Tongue (tissue), 2 donors: ENCODE results near the gene TMEM97. TPM values are rescaled to one million over a fixed set of nuclear protein-coding genes. Genes with fewer than 3 reads are reported as not detected.

Experiments
- DNase-seq: peaks from one replicate; pipeline ENCODE4 v3.0.0-alpha.2; 2015
- total RNA-seq: library from RNA; depleted of rRNA; stranded (reverse); fragments of >200 nt; gene quantifications from one replicate; pipeline ENCODE4 v1.2.3, GENCODE V29; 2014

TMEM97 gene
- total RNA-seq, 1 donor from 2014 or later, result 12.1 TPM

- no peak for DNase-seq
Measured at GRCh38 chr17:28317099-28317965, 1.7 kb upstream of the TMEM97 start.

GRCh38 chr17:28317966-28318758, 838 bp upstream of the TMEM97 start:
- no peak for DNase-seq

- no peak for DNase-seq
Measured at GRCh38 chr17:28319598-28319935, 567 bp downstream of the TMEM97 start.

- DNase-seq, result no peak
Measured at GRCh38 chr17:28320215-28321061, 1.4 kb downstream of the TMEM97 start.

- no peak for DNase-seq
Measured at GRCh38 chr17:28324267-28324745, 5.3 kb downstream of the TMEM97 start.

- no peak for DNase-seq
Measured at GRCh38 chr17:28324781-28325180, 5.8 kb downstream of the TMEM97 start.

GRCh38 chr17:28325211-28325610, 6.2 kb downstream of the TMEM97 start:
- DNase-seq, result no peak

GRCh38 chr17:28326114-28326513, 7.1 kb downstream of the TMEM97 start:
- DNase-seq, result no peak

GRCh38 chr17:28327031-28327607, 8.1 kb downstream of the TMEM97 start:
- no peak for DNase-seq

- no peak for DNase-seq
Measured at GRCh38 chr17:28327709-28328108, 8.7 kb downstream of the TMEM97 start.

GRCh38 chr17:28328325-28328724, 9.3 kb downstream of the TMEM97 start:
- no peak for DNase-seq

GRCh38 chr17:28330671-28331070, 11.7 kb downstream of the TMEM97 start:
- no peak for DNase-seq

- DNase-seq, result no peak
Measured at GRCh38 chr17:28331891-28332420, 13.0 kb downstream of the TMEM97 start.

GRCh38 chr17:28333083-28333746, 14.2 kb downstream of the TMEM97 start:
- no peak for DNase-seq

- DNase-seq, result no peak
Measured at GRCh38 chr17:28334171-28334570, 15.2 kb downstream of the TMEM97 start.

- no peak for DNase-seq
Measured at GRCh38 chr17:28334666-28335200, 15.7 kb downstream of the TMEM97 start.

GRCh38 chr17:28335201-28335958, 16.4 kb downstream of the TMEM97 start, which contains the start of the genes IFT20 and TNFAIP1:
TSS of gene IFT20 (minus strand) at chr17:28335472. CDS start at chr17:28331985, 3,487 bp downstream.
TSS of gene TNFAIP1 (plus strand) at chr17:28335761. CDS start at chr17:28339522, 3,761 bp downstream.
- peak; percentile 100 for DNase-seq

GRCh38 chr17:28335959-28336871, 17.2 kb downstream of the TMEM97 start:
- peak; percentile 84 for DNase-seq
